HEK293T (cell line): ENCODE results near the gene ABHD14A.

Experiments
- ARNT ChIP-seq: fragments of 450-650 bp; IDR thresholded peaks from 2 replicates; pipeline ENCODE4 v1.6.1; 2017; ENCODE audit warnings: mild to moderate bottlenecking
- BHLHE40 ChIP-seq: fragments of 450-650 bp; IDR thresholded peaks from 2 replicates; pipeline ENCODE4 v1.6.1; 2016; ENCODE audit warnings: mild to moderate bottlenecking, moderate library complexity, borderline replicate concordance
- CTBP1 ChIP-seq: fragments of 450-650 bp; IDR thresholded peaks from 2 replicates; pipeline ENCODE4 v1.6.1; 2016; ENCODE audit warnings: borderline replicate concordance
- ELF4 ChIP-seq: fragments of 450-650 bp; IDR thresholded peaks from 2 replicates; pipeline ENCODE4 v1.6.1; 2017; ENCODE audit warnings: antibody characterized with exemption
- FOXA1 ChIP-seq: fragments of 450-650 bp; IDR thresholded peaks from 2 replicates; pipeline ENCODE4 v1.6.1; 2016; ENCODE audit warnings: mild to moderate bottlenecking
- FOXK2 ChIP-seq: fragments of 450-650 bp; IDR thresholded peaks from 2 replicates; pipeline ENCODE4 v1.6.1; 2016; ENCODE audit warnings: mild to moderate bottlenecking
- FOXM1 ChIP-seq: fragments of 450-650 bp; IDR thresholded peaks from 2 replicates; pipeline ENCODE4 v1.6.1; 2017; ENCODE audit warnings: mild to moderate bottlenecking, borderline replicate concordance
- L3MBTL2 ChIP-seq: fragments of 450-650 bp; conservative IDR thresholded peaks from 2 replicates; pipeline ENCODE4 v1.6.1; 2016; ENCODE audit warnings: mild to moderate bottlenecking
- NFRKB ChIP-seq: fragments of 450-650 bp; IDR thresholded peaks from 2 replicates; pipeline ENCODE4 v1.6.1; 2016; ENCODE audit warnings: mild to moderate bottlenecking, moderate library complexity
- SP1 ChIP-seq: fragments of 450-650 bp; IDR thresholded peaks from 2 replicates; pipeline ENCODE4 v1.6.1; 2017
- SUZ12 ChIP-seq: fragments of 450-650 bp; IDR thresholded peaks from 2 replicates; pipeline ENCODE4 v1.6.1; 2016; ENCODE audit warnings: mild to moderate bottlenecking
- TARDBP ChIP-seq: fragments of 450-650 bp; IDR thresholded peaks from 2 replicates; pipeline ENCODE4 v1.6.1; 2016
- ZNF384 ChIP-seq: fragments of 450-650 bp; IDR thresholded peaks from 2 replicates; pipeline ENCODE4 v1.6.1; 2016

DNA sequence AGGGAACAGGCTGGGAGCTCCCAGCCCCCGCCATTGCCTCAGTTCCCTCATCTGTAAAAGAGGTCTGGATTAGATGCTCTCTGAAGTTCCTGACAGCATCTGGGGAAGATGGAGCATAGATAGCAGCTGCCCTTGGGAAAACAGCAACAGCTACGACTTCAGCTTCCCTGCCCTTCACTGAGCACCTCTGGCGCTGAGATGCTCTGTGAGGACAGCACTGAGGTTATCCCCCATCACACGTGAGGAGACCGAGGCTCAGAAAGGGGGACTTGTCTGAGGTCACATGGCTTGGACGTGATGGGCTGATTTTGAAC is 31.9 kb downstream of the ABHD14A start:
- no peak for TF ChIP-seq SP1
- no peak for TF ChIP-seq BHLHE40
- TF ChIP-seq FOXK2: no peak
- no peak for TF ChIP-seq FOXM1
- no peak for TF ChIP-seq ARNT
- no peak for TF ChIP-seq NFRKB
- TF ChIP-seq TARDBP: no peak
- TF ChIP-seq ZNF384: no peak
- TF ChIP-seq ELF4: no peak
- no peak for TF ChIP-seq SUZ12
- no peak for TF ChIP-seq L3MBTL2
- no peak for TF ChIP-seq FOXA1
- TF ChIP-seq CTBP1: no peak
